HepG2 (cell line): ENCODE results near the gene TMC2. TPM values are rescaled to one million over a fixed set of nuclear protein-coding genes. Genes with fewer than 3 reads are reported as not detected.

Experiments used
- CBX2 ChIP-seq, 2 experiments: fragments of 200-600 bp in 1 of 2; sonication (generic); formaldehyde crosslinking in 1 of 2; IDR thresholded peaks; 2 replicates each; pipeline versions ENCODE4 v1.7.0 to v1.8.1; 2018 to 2022; ENCODE audit warnings: low read depth in 2 of 2, low read length in 1 of 2, mild to moderate bottlenecking in 1 of 2, missing genetic modification reagents in 1 of 2
- DRAP1 ChIP-seq: IDR thresholded peaks from 2 replicates; pipeline ENCODE4 v1.6.1; 2016; ENCODE audit warnings: missing genetic modification reagents, missing compliant biosample characterization
- EHMT2 ChIP-seq: fragments of 200-600 bp; sonication (generic); IDR thresholded peaks from 2 replicates; pipeline ENCODE4 v1.7.0; 2017; ENCODE audit warnings: antibody characterized with exemption, low read depth, low read length, borderline replicate concordance
- ESRRA ChIP-seq: sonication (generic); formaldehyde crosslinking; IDR thresholded peaks from 2 replicates; pipeline ENCODE4 v1.5.1; 2020; ENCODE audit warnings: mild to moderate bottlenecking, low read depth, missing genetic modification reagents
- FOXP4 ChIP-seq: sonication (generic); formaldehyde crosslinking; IDR thresholded peaks from 2 replicates; pipeline ENCODE4 v1.4.0; 2020; ENCODE audit warnings: missing genetic modification reagents
- HCFC1 ChIP-seq: fragments of 150-350 bp; IDR thresholded peaks from 2 replicates; pipeline ENCODE4 v1.6.1; 2014; ENCODE audit warnings: low read depth, low read length
- HMG20B ChIP-seq: conservative IDR thresholded peaks from 2 replicates; pipeline ENCODE4 v1.6.1; 2016; ENCODE audit warnings: missing genetic modification reagents, missing compliant biosample characterization
- KAT2B ChIP-seq: fragments of 150-350 bp; IDR thresholded peaks from 2 replicates; pipeline ENCODE4 v1.6.1; 2014; ENCODE audit warnings: low read depth, low read length, borderline replicate concordance
- NCOA1 ChIP-seq: sonication (generic); formaldehyde crosslinking; IDR thresholded peaks from 2 replicates; pipeline ENCODE4 v1.9.0; 2021; ENCODE audit warnings: missing genetic modification reagents
- NFKB2 ChIP-seq: sonication (generic); formaldehyde crosslinking; IDR thresholded peaks from 2 replicates; pipeline ENCODE4 v1.4.0; 2020; ENCODE audit warnings: missing genetic modification reagents, borderline replicate concordance
- RFX3 ChIP-seq: IDR thresholded peaks from 2 replicates; pipeline ENCODE4 v1.6.1; 2016; ENCODE audit warnings: missing biosample characterization, missing genetic modification reagents
- SAP130 ChIP-seq: IDR thresholded peaks from 2 replicates; pipeline ENCODE4 v1.6.1; 2016; ENCODE audit warnings: low read depth
- SCMH1 ChIP-seq: sonication (generic); formaldehyde crosslinking; IDR thresholded peaks from 2 replicates; pipeline ENCODE4 v1.9.0; 2021; ENCODE audit warnings: missing genetic modification reagents, mild to moderate bottlenecking, borderline replicate concordance
- SIX1 ChIP-seq: sonication (generic); formaldehyde crosslinking; IDR thresholded peaks from 2 replicates; pipeline ENCODE4 v1.4.0; 2020; ENCODE audit warnings: missing genetic modification reagents, borderline replicate concordance
- ZKSCAN8 ChIP-seq: IDR thresholded peaks from 2 replicates; pipeline ENCODE4 v1.6.1; 2016; ENCODE audit warnings: borderline replicate concordance, missing genetic modification reagents, missing compliant biosample characterization
- ZMYM4 ChIP-seq: sonication (generic); formaldehyde crosslinking; IDR thresholded peaks from 2 replicates; pipeline ENCODE4 v1.8.1; 2023; ENCODE audit warnings: mild to moderate bottlenecking, missing genetic modification reagents
- ZNF446 ChIP-seq: sonication (generic); formaldehyde crosslinking; IDR thresholded peaks from 2 replicates; pipeline ENCODE4 v1.5.0; 2020; ENCODE audit warnings: mild to moderate bottlenecking, missing genetic modification reagents
- ZNF547 ChIP-seq: sonication (generic); formaldehyde crosslinking; IDR thresholded peaks from 2 replicates; pipeline ENCODE4 v1.5.1; 2020; ENCODE audit warnings: mild to moderate bottlenecking, missing genetic modification reagents
- ZNF558 ChIP-seq: sonication (generic); formaldehyde crosslinking; IDR thresholded peaks from 2 replicates; pipeline ENCODE4 v1.9.0; 2022; ENCODE audit warnings: mild to moderate bottlenecking, missing genetic modification reagents, borderline replicate concordance
- ZNF598 ChIP-seq: sonication (generic); formaldehyde crosslinking; IDR thresholded peaks from 2 replicates; pipeline ENCODE4 v1.5.1; 2020; ENCODE audit warnings: mild to moderate bottlenecking, missing genetic modification reagents, borderline replicate concordance
- polyA plus RNA-seq, 8 experiments: library from polyadenylated mRNA; depleted of rRNA in 3 of 8; stranded (reverse) in 7 of 8; unstranded in 1 of 8; fragments of >200 nt; fragmentation: Illumina TruSeq in 4 of 8; extraction: Trizol in 4 of 8; gene quantifications; 2 replicates each; pipeline versions ENCODE4 v1.2.1 to v1.2.3, GENCODE V29; 2011 to 2016; ENCODE audit warnings: low read depth in 4 of 8, missing spikeins in 1 of 8, mixed read lengths in 1 of 8; ENCODE audit not compliant: insufficient read depth in 1 of 8
- total RNA-seq, 5 experiments: library from RNA; depleted of rRNA; stranded (reverse); fragments of >200 nt; fragmentation: Illumina TruSeq; extraction: Trizol; gene quantifications; 2 replicates each; pipeline ENCODE4 v1.2.3, GENCODE V29; 2016; ENCODE audit warnings: low read depth in 1 of 5
- TF ChIP-seq, protein P1 (sequence below): sonication (generic); formaldehyde crosslinking; IDR thresholded peaks from 2 replicates; pipeline ENCODE4 v1.4.0; 2020; ENCODE audit warnings: missing genetic modification reagents, mild to moderate bottlenecking, borderline replicate concordance
- TF ChIP-seq, protein P2 (sequence below): sonication (generic); formaldehyde crosslinking; IDR thresholded peaks from 2 replicates; pipeline ENCODE4 v1.5.0; 2020; ENCODE audit warnings: missing genetic modification reagents

The TMC2 gene
- total and polyA plus RNA-seq, 2 of the 13 experiments (the other 11 are each of a cell fraction or from before 2014, with no cell fraction given) = not detected

- TF ChIP-seq, protein P1, sequence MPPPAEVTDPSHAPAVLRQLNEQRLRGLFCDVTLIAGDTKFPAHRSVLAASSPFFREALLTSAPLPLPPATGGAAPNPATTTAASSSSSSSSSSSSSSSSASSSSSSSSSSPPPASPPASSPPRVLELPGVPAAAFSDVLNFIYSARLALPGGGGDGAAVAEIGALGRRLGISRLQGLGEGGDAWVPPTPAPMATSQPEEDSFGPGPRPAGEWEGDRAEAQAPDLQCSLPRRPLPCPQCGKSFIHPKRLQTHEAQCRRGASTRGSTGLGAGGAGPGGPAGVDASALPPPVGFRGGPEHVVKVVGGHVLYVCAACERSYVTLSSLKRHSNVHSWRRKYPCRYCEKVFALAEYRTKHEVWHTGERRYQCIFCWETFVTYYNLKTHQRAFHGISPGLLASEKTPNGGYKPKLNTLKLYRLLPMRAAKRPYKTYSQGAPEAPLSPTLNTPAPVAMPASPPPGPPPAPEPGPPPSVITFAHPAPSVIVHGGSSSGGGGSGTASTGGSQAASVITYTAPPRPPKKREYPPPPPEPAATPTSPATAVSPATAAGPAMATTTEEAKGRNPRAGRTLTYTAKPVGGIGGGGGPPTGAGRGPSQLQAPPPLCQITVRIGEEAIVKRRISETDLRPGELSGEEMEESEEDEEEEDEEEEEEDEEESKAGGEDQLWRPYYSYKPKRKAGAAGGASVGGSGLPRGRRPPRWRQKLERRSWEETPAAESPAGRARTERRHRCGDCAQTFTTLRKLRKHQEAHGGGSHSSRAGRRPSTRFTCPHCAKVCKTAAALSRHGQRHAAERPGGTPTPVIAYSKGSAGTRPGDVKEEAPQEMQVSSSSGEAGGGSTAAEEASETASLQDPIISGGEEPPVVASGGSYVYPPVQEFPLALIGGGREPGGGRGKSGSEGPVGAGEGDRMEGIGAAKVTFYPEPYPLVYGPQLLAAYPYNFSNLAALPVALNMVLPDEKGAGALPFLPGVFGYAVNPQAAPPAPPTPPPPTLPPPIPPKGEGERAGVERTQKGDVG (CRISPR knock-in tag) = no peak
- TF ChIP-seq HCFC1 (no peak), SAP130 (CRISPR knock-in tag) (peak; percentile 73), ZNF598 (peak; percentile 58; the same call in 1 of the 2 replicates), HMG20B (CRISPR knock-in tag) (no peak; the same call in 1 of the 2 replicates), ZKSCAN8 (CRISPR knock-in tag) (no peak), KAT2B (peak; percentile 3; the same call in 1 of the 2 replicates), ZNF547 (peak; percentile 18; the same call in 1 of the 2 replicates), EHMT2 (no peak), ZMYM4 (CRISPR knock-in tag) (peak; percentile 70; the same call in 1 of the 2 replicates), CBX2 (IDR thresholded peaks at IDR 0.05; ENCODE audit: low read depth, low read length) (no peak), CBX2 (CRISPR knock-in tag; IDR thresholded peaks at IDR 0.05; ENCODE audit: low read depth) (peak; percentile 87; the same call in 1 of the 2 replicates), RFX3 (CRISPR knock-in tag) (peak; percentile 8; the same call in 1 of the 2 replicates), SIX1 (CRISPR knock-in tag) (no peak), SCMH1 (CRISPR knock-in tag) (no peak), FOXP4 (no peak), ESRRA (peak; percentile 56; the same call in 1 of the 2 replicates), DRAP1 (CRISPR knock-in tag) (peak; percentile 12; the same call in 1 of the 2 replicates), NCOA1 (CRISPR knock-in tag) (0 out of 2 replicates have a peak, but pooled peaks have one; percentile 24), ZNF558 (no peak), ZNF446 (CRISPR knock-in tag) (0 out of 2 replicates have a peak, but pooled peaks have one; percentile 13), NFKB2 (CRISPR knock-in tag) (peak; percentile 76; the same call in 1 of the 2 replicates)
- TF ChIP-seq, protein P2, sequence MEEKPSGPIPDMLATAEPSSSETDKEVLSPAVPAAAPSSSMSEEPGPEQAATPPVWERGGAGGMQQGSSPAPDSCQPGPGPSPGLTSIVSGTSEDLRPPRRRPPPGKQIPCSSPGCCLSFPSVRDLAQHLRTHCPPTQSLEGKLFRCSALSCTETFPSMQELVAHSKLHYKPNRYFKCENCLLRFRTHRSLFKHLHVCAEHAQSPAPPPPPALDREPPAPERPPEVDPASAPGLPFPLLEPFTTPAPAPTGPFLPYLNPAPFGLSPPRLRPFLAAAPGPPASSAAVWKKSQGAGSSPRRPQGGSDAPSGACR (CRISPR knock-in tag) = 0 out of 2 replicates have a peak, but pooled peaks have one; percentile 36
These were observed 12.3 kb upstream of the TMC2 start (continued) for GRCh38 chr20:2523919-2524708.
